ENCODE measurements around the gene C6orf141. TPM values are rescaled to one million over a fixed set of nuclear protein-coding genes. Genes with fewer than 3 reads are reported as not detected.

C6orf141 gene
- polyA plus RNA-seq, 1 donor (not counting 4 experiments of a cell fraction or from before 2014, with no cell fraction given), result 51.6 TPM

GRCh38 chr6:49513153-49513989 is 37.1 kb upstream of the C6orf141 start:
- no peaks in the 10 kb centered on the region for H3K4me1 ChIP-seq (ENCODE audit: control insufficient read depth, extremely low read depth, insufficient read depth, low read length)
- FAIRE-seq, result no peak
- dilution Hi-C loops (cut with MboI; ENCODE audit: extremely low pct_ligation_motif_present, low sequenced_read_pairs), result no loop called here

GRCh38 chr6:49514571-49515484 is 35.6 kb upstream of the C6orf141 start:
- no peaks in the 10 kb centered on the region for H4K20me1 ChIP-seq (ENCODE audit: control insufficient read depth, extremely low read depth, insufficient read depth, low read length)
- H3K79me2 ChIP-seq (ENCODE audit: control insufficient read depth, insufficient read depth, low read length), result no peaks in the 10 kb centered on the region
- H3K4me2 ChIP-seq (ENCODE audit: control insufficient read depth, extremely low read depth, insufficient read depth, low read depth, low read length), result no peak overlapping the region
- TF ChIP-seq CTCF (optimal IDR thresholded peaks at IDR 0.05 in 1 of 3, IDR thresholded peaks at IDR 0.05 in 1 of 3, conservative IDR thresholded peaks at IDR 0.05 in 1 of 3; ENCODE audit: extremely low read depth in 1 of 3, insufficient read depth in 2 of 3, low read length in 3 of 3) (no peak), EZH2 (IDR thresholded peaks at IDR 0.05; ENCODE audit: low read length) (no peak)
- no peak for DNase-seq (ENCODE audit: low read depth, low spot score)
- H3K9me1 ChIP-seq (ENCODE audit: control insufficient read depth, extremely low read depth, insufficient read depth, low read length), result no peaks in the 10 kb centered on the region
- H3K9me3 ChIP-seq (ENCODE audit: control insufficient read depth, low read depth, low read length), result no peaks in the 10 kb centered on the region
- no peak overlapping the region for H3K4me3 ChIP-seq (ENCODE audit: control insufficient read depth in 2 of 3, extremely low read depth in 1 of 3, insufficient read depth in 2 of 3, low read depth in 1 of 3, low read length in 3 of 3)
- no peak overlapping the region for H2AFZ ChIP-seq (ENCODE audit: control insufficient read depth, low read length)
- FAIRE-seq, result no peak
- dilution Hi-C loops (cut with MboI; ENCODE audit: extremely low pct_ligation_motif_present, low sequenced_read_pairs), result no loop called here
- H3K9ac ChIP-seq (ENCODE audit: control insufficient read depth, extremely low read depth, insufficient read depth, low read length), result no peak overlapping the region
- no peak overlapping the region for H3K27ac ChIP-seq (ENCODE audit: control insufficient read depth, insufficient read depth, low read length)
- no peaks in the 10 kb centered on the region for H3K27me3 ChIP-seq (ENCODE audit: control insufficient read depth, extremely low read depth, insufficient read depth, low read length)
- no peaks in the 10 kb centered on the region for H3K4me1 ChIP-seq (ENCODE audit: control insufficient read depth, extremely low read depth, insufficient read depth, low read length)
- no peaks in the 10 kb centered on the region for H3K36me3 ChIP-seq (ENCODE audit: control insufficient read depth in 2 of 2, extremely low read depth in 1 of 2, insufficient read depth in 2 of 2, low read length in 2 of 2)

More at GRCh38 chr6:49513153-49513989, 37.1 kb upstream of the C6orf141 start:
- H3K4me2 ChIP-seq (ENCODE audit: control insufficient read depth, extremely low read depth, insufficient read depth, low read depth, low read length), result no peak overlapping the region
- H3K27me3 ChIP-seq (ENCODE audit: control insufficient read depth, extremely low read depth, insufficient read depth, low read length), result no peaks in the 10 kb centered on the region
- H2AFZ ChIP-seq (ENCODE audit: control insufficient read depth, low read length), result no peak overlapping the region
- H3K9me1 ChIP-seq (ENCODE audit: control insufficient read depth, extremely low read depth, insufficient read depth, low read length), result no peaks in the 10 kb centered on the region
- H3K36me3 ChIP-seq (ENCODE audit: control insufficient read depth in 2 of 2, extremely low read depth in 1 of 2, insufficient read depth in 2 of 2, low read length in 2 of 2), result no peaks in the 10 kb centered on the region
- no peaks in the 10 kb centered on the region for H3K9me3 ChIP-seq (ENCODE audit: control insufficient read depth, low read depth, low read length)
- H3K4me3 ChIP-seq (ENCODE audit: control insufficient read depth in 2 of 3, extremely low read depth in 1 of 3, insufficient read depth in 2 of 3, low read depth in 1 of 3, low read length in 3 of 3), result no peak overlapping the region
- TF ChIP-seq EZH2 (IDR thresholded peaks at IDR 0.05; ENCODE audit: low read length), result no peak
- TF ChIP-seq CTCF (optimal IDR thresholded peaks at IDR 0.05 in 1 of 3, IDR thresholded peaks at IDR 0.05 in 1 of 3, conservative IDR thresholded peaks at IDR 0.05 in 1 of 3; ENCODE audit: extremely low read depth in 1 of 3, insufficient read depth in 2 of 3, low read length in 3 of 3), result no peak
- H4K20me1 ChIP-seq (ENCODE audit: control insufficient read depth, extremely low read depth, insufficient read depth, low read length), result no peaks in the 10 kb centered on the region
- no peak for DNase-seq (ENCODE audit: low read depth, low spot score)
- H3K9ac ChIP-seq (ENCODE audit: control insufficient read depth, extremely low read depth, insufficient read depth, low read length), result no peak overlapping the region
- H3K79me2 ChIP-seq (ENCODE audit: control insufficient read depth, insufficient read depth, low read length), result no peaks in the 10 kb centered on the region
- H3K27ac ChIP-seq (ENCODE audit: control insufficient read depth, insufficient read depth, low read length), result no peak overlapping the region

All from keratinocyte (primary cell).